K562 (cell line): ENCODE measurements around the gene CCDC9. TPM values are rescaled to one million over a fixed set of nuclear protein-coding genes. Genes with fewer than 3 reads are reported as not detected.

ENCODE experiments used
- ARID4B ChIP-seq: sonication (generic); formaldehyde crosslinking; IDR thresholded peaks from 2 replicates; pipeline ENCODE4 v1.8.0; 2022; ENCODE audit warnings: mild to moderate bottlenecking, missing genetic modification reagents
- ATF7 ChIP-seq: fragments of 450-650 bp; IDR thresholded peaks from 2 replicates; pipeline ENCODE4 v1.7.1; 2014; ENCODE audit warnings: mild to moderate bottlenecking, moderate library complexity
- CGGBP1 ChIP-seq: fragments of 250-450 bp; sonication (Bioruptor Pico); IDR thresholded peaks from 2 replicates; pipeline ENCODE4 v1.9.0; 2021; ENCODE audit warnings: mild to moderate bottlenecking
- MGA ChIP-seq: fragments of 450-650 bp; IDR thresholded peaks from 2 replicates; pipeline ENCODE4 v1.6.1; 2016; ENCODE audit warnings: mild to moderate bottlenecking, moderate library complexity
- TCF3 ChIP-seq: sonication (generic); formaldehyde crosslinking; IDR thresholded peaks from 2 replicates; pipeline ENCODE4 v1.4.0; 2020; ENCODE audit warnings: mild to moderate bottlenecking, missing genetic modification reagents
- USF2 ChIP-seq: sonication (generic); formaldehyde crosslinking; IDR thresholded peaks from 2 replicates; pipeline ENCODE4 v1.5.0; 2020; ENCODE audit warnings: missing genetic modification reagents
- VEZF1 ChIP-seq: fragments of 200-800 bp; sonication (Bioruptor generic); IDR thresholded peaks from 2 replicates; pipeline ENCODE4 v1.6.1; 2017; ENCODE audit warnings: missing genetic modification characterization, missing compliant biosample characterization
- polyA plus RNA-seq, 8 experiments: library from polyadenylated mRNA; depleted of rRNA in 4 of 8; stranded (reverse) in 5 of 8; unstranded in 3 of 8; fragments of >200 nt; fragmentation: Nextera tagmentation in 2 of 8; fragmentation: Illumina TruSeq in 1 of 8; extraction: Ambion mirVana in 2 of 8; extraction: Trizol in 1 of 8; gene quantifications; 2 replicates each; pipeline versions ENCODE4 v1.2.1 to v1.2.3, GENCODE V29; 2011 to 2014; ENCODE audit warnings: inconsistent platforms in 1 of 8, missing spikeins in 1 of 8
- total RNA-seq, 7 experiments: library from RNA; depleted of rRNA in 6 of 7; stranded (reverse); fragments of >200 nt in 6 of 7; fragmentation: Illumina TruSeq in 2 of 7; extraction: Trizol in 2 of 7; gene quantifications; 2 replicates each; pipeline versions ENCODE4 v1.2.1 to v1.2.3, GENCODE V29; 2011 to 2021; ENCODE audit warnings: low replicate concordance in 1 of 7

CCDC9 gene
- total and polyA plus RNA-seq, 9 of the 15 experiments (the other 6 are each of a cell fraction or from before 2014, with no cell fraction given), result 0.23 to 38.6 (median 8.4) TPM

GRCh38 chr19:47315125-47315821, 58.9 kb downstream of the CCDC9 start (continued):
- TF ChIP-seq ARID4B (CRISPR knock-in tag) (0 out of 2 replicates have a peak, but pooled peaks have one; percentile 56), MGA (peak; percentile 45; the same call in 1 of the 2 replicates), TCF3 (CRISPR knock-in tag) (peak; percentile 39; the same call in 1 of the 2 replicates), CGGBP1 (CRISPR knock-in tag) (no peak), VEZF1 (CRISPR knock-in tag) (peak; percentile 94), USF2 (CRISPR knock-in tag) (peak; percentile 51; the same call in 1 of the 2 replicates), ATF7 (peak; percentile 96)
